ENCODE data around the gene AKR1D1. TPM values are rescaled to one million over a fixed set of nuclear protein-coding genes. Genes with fewer than 3 reads are reported as not detected.

The AKR1D1 gene
- total and polyA plus RNA-seq, 10 of the 15 experiments (the other 5 are each of a cell fraction or from before 2014, with no cell fraction given): 0.09 to 0.34 TPM; not detected in 8

- TF ChIP-seq RUNX3 (IDR thresholded peaks at IDR 0.05; ENCODE audit: low read length) (no peak), SMARCA5 (IDR thresholded peaks at IDR 0.05) (no peak), REST (IDR thresholded peaks at IDR 0.05; ENCODE audit: low read depth, low read length) (no peak), HSF1 (IDR thresholded peaks at IDR 0.05; ENCODE audit: low read depth, low read length) (no peak)
- ChIA-PET RAD21 (ENCODE audit: unreplicated experiment) (interaction anchor here (0.6 kb wide), 1 partner anchor 679 kb away, joined by 3 read pairs; no protein-coding TSS in a partner anchor), SMC1A (ENCODE audit: uncharacterized antibody, unreplicated experiment) (interaction anchor here (1.2 to 1.3 kb wide), 2 partner anchors 10 to 11 kb away, joined by 3 to 4 read pairs; no protein-coding TSS in a partner anchor), POLR2A (no interaction called here), CTCF (no interaction called here)
- no peak overlapping the region for H3K4me2 ChIP-seq (ENCODE audit: control insufficient read depth, insufficient read depth)
- no peak overlapping the region for H3K27ac ChIP-seq (ENCODE audit: control insufficient read depth, insufficient read depth)
- H3K36me3 ChIP-seq (ENCODE audit: control insufficient read depth in 2 of 2, insufficient read depth in 2 of 2, low read length in 1 of 2): no peaks in the 10 kb centered on the region
- H3K4me1 ChIP-seq (ENCODE audit: control insufficient read depth, insufficient read depth, low read length): peaks cover 5% of the 10 kb centered on the region
- DNase-seq (ENCODE audit: low read depth, low spot score) (no peak), FAIRE-seq (no peak), ATAC-seq (no peak)
- H4K20me1 ChIP-seq (ENCODE audit: control insufficient read depth, insufficient read depth): no peaks in the 10 kb centered on the region
- no peaks in the 10 kb centered on the region for H3K27me3 ChIP-seq (replicated peaks in 1 of 2; ENCODE audit: control insufficient read depth in 2 of 2, insufficient read depth in 2 of 2, low read length in 1 of 2)
- no peak overlapping the region for H2AFZ ChIP-seq (ENCODE audit: control insufficient read depth, low read depth, low read length)
- no peak overlapping the region for H3K9ac ChIP-seq (ENCODE audit: control insufficient read depth, insufficient read depth, low read length)
- no peak overlapping the region for H3K4me3 ChIP-seq
- no peaks in the 10 kb centered on the region for H3K79me2 ChIP-seq (ENCODE audit: control insufficient read depth, insufficient read depth, low read length)
- no peaks in the 10 kb centered on the region for H3K9me3 ChIP-seq (replicated peaks; ENCODE audit: control insufficient read depth, insufficient read depth, low read length)
- intact Hi-C loops (cut with micrococcal nuclease; ENCODE audit: unreplicated experiment): no loop called here
- WGBS (ENCODE audit: insufficient coverage, insufficient replicate concordance, low lambda C conversion rate, missing lambda C conversion rate): 53% methylated on average over 10 of the region's 10 CpGs
- in situ Hi-C loops (cut with MboI): no loop called here
- BruUV-seq (replicated peaks): no TSS peak
Observed at GRCh38 chr7:138120140-138120827, 44.0 kb downstream of the AKR1D1 start.

Data from GM12878 (cell line).